ENCODE data around the gene CDX1.

CDX1 gene

DNA sequence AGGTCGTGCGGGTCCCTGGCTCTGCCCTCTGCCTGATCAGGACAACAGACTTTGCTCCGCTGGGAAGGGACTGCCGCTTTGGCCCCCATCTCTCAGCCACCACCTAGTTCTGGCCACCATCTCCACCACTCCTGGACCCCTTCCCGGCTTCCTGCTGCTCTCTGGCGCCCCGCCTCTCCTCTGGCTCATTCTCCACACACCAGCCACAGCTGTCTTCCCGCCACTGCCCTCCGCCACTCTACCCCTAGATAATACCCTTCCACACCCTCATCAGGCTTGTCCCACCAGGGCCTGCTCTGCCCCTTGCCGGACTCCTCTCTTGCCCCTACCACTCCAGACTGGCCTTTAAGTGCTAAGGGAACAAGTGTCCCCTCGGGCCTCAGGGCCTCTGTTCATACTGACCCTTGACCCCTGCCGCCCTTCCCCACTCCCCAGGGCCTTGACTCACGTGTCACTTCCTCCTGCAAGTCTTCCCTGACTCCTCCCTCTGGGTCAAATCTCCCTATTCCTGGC lies 3.0 kb upstream of the CDX1 start:
- DNase-seq = no peak

DNA sequence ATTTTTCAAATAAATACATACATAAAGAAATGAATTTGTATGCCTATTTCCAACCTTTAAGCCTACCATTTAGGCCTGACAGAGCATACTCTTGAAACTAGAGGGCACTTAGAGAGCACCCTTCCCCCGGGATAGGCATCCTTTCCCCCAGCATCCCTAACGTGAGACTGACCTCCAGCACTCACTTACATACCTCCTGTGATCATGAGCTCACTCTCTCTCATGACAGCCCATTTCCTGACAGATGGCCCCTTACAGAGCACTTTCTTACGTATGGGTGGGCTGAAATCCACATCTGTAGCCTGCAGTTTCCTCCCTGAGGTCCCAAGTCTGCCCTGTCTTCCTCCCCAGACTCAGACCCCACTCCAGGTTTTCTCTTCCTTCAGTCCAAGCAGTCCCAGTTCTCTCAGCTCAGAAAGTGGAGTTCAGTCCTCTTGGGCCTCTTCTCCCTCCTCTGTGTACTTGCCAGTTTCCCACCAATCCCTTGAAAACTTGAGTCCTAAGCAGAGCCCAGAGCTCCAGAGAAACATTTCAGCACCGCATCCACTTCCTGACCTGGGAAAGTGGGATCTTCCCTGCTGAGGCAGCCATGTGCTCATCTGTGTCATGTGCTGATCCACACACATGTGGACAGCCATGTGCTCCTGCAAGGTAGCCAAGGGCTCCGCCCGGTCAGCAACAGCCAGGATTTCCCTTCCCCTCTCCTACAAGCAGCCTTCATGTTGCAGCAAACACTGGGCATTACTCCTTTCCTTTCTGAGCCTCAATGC lies 2.2 kb upstream of the CDX1 start:
- DNase-seq = no peak

DNA sequence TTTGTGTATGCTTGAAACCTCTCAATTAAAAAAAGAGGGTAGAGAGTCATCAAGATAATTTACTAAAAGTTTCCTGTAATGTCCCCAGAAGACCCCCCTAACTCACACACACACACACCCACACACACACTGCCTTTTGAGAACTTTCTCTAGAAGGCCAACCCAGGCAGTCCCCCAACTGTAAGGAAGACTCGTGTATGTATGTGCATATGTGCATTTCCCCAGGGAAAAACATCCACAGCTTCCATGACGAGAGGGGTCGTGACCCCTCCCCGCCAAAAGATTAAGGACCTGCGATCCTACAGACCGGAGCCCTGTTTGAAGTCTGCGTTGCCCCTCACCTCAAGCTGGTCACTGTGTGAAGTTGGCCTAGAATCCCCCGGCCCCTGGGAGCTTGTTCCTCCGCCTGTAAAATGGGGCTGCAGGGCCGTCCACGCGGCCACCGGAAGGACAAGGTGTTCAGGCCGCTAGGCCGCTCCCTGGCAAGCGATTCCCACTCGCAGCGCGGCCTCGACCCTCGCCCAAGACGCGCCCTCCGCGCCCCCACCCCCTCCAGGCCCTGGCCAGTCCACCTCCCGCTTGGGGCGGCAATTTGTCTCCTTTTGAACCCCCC lies 435 bp upstream of the CDX1 start:
- DNase-seq = no peak

DNA sequence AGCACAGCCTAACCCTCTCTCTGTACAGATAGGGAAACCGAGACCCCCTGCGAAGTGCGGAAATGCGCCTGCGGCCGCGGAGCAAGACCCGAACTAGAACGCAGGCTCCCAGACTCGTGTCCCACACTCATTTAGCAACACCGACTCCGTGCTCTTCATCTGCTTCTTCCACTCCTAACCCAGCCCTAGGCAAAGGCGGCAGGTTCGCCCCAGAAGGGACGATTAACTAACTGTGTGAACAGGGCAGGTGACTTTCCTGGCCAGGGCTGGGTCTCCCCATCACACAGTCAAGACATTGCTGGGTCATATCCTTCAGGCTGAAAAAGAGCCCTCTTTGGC lies 903 bp downstream of the CDX1 start:
- DNase-seq = no peak

DNA sequence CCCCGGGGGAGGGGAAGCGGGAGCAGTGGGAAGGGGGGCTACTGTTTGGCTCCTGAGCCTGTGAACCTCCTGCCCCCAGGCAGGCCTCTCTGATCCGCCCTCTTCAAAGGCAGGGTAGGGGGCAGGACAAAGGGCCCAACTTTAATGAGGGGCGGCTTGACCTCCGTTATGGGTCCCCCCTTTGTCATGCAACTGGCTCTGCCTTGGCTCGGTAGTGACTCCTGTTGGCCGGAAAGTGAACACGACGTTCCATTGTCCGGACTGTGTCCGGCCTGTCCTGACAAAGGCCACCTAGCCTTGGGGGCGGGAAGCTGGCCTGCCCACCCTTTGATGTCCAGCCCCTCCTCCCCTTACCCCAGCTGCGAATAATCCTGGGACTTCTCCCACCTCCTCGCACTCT lies 1.3 kb downstream of the CDX1 start:
- DNase-seq = no peak

DNA sequence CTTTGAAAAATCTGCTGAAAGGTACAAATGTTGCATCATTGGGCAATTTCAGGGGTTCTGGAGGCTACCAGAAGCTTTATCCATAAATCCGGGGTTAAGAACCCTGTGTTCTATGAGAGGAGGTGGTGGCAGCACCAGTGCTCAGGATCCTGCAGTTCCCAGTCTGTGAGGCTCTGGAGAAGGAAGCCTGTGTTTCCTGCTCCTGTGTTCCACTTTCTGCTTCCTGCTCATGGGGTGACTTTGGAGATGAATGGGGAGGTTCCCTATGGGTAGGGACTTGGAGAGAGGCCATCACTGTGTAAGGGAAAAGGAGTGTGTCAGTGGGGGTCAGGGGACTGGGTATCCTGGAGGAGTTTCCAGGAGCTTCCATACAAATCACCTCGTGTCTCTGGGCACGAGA lies 2.3 kb downstream of the CDX1 start:
- no peak for DNase-seq

DNA sequence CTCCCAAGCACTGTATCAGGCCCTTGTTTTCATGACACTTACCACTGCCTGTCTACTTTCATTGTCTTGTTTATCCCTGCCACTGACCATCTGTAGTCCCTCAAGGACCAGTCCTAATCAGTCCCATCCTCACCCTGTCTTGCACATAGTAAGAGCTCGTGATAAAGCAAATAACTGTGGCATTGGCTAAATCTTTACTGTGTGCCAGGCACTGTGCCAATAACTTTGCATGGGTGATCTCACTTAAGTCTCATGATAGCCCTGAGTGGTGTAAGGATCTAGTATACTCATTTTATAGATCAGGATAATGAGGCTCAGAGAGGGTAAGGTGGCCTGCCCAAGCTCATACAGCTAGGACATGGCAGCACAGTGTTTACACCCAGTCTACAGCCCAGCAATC lies 5.6 kb downstream of the CDX1 start:
- peak; percentile 70 for DNase-seq

DNA sequence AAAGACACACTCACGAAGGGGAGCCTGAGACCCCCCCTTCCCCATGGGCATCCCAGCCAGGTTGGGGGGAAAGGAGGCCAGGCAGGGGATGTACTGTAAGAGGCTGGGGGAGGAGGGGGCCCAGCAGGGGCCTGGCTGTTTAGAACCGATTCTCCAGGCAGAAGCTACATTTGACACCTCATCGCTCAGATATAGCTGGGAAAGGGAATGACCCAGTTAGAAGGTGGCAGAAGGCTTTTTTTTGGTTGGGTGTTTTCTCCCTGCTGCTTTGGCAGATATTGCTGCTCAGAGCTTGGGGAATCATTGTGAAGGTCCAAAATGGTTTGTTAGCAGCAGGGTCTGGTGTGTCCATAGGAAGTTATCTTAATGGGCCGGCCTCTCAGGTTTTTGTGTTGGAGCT lies 6.0 kb downstream of the CDX1 start:
- DNase-seq = no peak

DNA sequence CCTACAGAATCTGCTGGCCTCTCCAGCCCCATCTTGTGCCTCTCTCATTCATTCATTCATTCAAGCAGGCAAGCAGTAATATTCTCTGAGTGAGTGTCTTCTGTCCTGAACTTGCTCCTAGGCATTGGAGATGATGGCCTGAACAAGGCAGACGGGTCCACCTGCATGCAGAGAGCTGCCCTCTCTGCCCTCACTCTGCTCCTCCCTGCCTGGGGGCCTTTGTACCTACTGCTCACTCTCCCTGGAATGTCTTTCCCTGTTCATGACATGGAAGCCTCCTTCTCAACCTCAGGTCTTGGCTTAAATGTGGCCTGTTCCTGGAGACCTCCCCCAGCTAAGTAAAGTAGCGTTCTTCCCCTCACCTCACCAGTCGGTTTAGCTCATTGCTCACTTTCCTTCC lies 6.6 kb downstream of the CDX1 start:
- DNase-seq = no peak

DNA sequence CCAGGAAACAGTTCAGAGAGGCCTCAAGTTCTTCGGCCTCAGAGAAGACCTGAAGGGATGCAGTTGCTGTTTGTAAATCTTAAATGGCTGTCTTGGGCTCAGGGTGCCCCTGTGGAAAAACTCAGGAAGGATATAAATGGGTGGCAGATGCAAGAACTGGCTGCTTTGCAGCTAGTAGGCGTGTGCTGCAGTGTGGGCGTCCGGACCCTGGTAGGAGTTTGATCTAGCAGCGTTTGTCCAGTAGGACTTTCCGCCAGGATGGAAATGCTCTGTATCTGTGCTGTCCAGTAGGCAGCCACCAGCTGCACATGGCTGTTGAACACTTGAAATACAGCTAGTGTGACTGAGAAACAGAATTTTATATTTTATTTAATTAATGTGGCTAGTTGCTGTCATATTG lies 7.7 kb downstream of the CDX1 start:
- DNase-seq = no peak

DNA sequence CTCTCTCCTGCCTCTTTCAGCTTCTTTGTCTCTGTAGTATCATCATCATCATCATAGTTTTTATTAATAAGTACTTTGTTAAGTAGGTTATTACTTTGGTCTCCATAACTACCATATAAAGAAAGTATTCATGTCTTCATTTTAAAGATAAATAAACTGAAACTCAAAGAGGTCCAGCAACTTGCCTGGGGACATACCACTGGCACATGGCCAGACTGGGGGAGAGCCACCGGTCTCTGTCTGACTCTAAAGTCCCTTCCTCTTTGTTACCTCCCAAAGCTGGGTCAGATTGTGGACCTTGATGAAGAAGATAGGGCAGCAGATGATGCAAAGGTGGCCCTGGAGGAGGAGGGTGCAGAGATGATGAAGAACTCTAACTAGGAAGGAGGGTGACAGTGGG lies 8.5 kb downstream of the CDX1 start:
- no peak for DNase-seq

DNA sequence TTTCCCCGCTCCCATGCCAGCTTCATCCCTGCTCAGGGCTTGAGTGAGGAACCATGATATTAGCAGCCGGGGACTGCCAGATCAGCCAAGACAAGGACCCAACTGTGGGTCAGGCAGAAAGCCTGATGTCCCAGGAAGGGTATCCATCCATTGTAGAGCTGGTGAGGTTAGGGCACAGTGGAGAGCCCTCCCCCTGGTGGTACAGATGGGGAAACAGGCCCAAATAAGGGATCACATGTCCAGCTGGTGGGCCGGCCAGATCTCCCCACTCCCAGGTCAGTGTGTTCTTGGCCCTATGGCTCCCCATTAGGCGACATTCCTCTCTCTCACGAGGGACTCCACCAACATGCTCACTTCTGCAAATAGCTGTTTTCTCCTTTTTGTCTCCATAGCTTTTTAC lies 9.0 kb downstream of the CDX1 start:
- peak; percentile 64 for DNase-seq

DNA sequence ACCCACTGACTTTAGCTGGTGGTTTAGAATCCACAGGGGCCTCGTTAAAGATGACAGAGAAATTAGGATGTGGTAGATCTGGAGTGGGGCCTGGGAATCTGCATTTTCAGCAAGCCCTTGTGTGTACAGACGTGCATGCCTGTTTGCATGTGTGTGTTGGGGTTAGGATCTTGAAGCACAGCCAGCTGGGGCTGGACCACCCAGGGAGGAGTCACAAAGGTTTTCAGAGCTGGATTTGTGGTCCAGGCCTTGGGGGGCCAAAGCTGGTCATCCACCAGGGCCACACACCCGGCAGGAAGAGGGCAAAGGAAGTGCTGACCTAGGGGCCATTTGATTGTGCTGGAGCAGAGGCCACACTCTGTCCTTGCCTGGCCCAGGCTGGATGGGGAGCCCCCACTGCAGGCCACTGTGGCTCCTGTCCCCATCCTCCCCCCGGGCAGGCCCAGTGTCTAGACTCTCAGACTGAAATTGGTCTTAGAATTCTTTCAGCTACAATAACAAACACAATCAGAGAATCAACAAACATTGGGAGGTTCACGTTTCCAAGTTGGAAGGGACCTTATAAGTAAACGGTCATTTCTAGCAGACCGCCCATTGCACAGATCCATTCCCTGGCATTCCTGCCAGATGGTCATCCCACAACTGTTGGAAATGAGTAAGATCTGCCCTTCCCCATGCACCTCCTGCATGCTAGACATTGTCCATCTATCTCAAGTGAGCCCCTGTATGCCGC lies 10.3 kb downstream of the CDX1 start:
- no peak for DNase-seq

DNA sequence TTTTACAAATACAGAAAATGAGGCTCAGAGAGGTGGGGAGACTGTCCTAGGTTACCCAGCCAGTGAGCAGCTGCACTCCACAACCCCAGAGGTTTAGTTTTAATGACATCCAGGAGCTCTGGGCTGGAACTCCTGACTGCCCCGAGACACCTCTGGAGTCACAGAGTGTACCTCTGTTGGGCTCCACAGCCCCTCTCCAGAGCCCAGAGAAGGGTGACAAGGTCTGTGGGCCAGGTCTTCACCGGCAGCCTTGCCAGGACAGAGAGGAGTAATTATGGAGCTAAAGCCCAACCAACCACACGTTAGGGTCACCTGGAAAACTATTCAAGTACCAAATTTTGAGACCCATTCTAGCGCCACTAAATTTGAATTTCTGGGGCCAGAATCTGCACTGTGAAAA lies 11.1 kb downstream of the CDX1 start:
- DNase-seq = no peak

DNA sequence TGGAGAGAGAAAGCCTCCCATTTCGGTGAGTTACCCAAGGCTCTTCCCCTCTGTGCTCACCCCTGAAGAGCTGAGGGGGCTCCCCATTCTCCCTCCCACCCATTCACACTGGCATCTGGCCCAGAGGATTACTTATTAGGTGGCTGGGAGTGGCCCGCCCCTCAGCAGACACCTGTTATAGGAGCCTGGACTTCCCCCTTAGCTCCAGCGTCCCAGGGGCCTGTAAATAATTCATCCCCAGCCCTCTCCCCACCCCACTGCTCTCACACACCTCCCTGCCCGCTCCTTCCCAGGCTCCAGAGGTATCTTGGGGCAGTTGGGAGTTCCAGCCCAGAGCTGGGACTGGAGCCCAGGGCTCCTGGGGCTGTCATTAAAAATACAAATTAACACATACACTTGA lies 11.7 kb downstream of the CDX1 start:
- no peak for DNase-seq

DNA sequence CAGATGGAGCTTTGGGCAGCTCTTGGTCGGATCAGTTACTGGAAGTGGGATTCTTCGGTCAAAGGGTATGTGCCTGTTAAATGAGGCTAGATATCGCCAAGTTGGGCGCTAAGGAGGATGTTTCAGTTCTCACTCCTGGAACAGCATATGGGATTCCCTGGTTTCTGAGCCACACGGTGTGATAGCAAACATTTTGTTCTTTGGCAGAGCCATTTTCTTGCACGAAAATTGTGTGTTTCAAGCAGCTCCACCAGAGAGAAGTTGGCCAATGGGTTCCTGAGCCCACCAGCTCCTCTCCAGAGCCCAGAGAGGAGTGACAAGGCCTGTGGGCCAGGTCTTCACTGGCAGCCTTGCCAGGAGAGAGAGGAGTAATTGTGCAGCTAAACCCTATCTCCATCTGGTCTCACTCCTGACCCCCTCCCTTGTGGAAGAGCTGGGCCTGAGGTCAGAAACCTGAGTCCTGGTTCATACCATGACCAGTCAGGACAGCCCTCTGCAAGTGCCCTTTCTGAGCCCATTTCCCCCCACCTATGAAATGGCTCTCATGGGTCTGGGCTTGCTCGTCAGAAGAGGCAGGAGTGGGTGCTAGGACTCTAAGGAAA lies 12.5 kb downstream of the CDX1 start:
- DNase-seq = no peak

DNA sequence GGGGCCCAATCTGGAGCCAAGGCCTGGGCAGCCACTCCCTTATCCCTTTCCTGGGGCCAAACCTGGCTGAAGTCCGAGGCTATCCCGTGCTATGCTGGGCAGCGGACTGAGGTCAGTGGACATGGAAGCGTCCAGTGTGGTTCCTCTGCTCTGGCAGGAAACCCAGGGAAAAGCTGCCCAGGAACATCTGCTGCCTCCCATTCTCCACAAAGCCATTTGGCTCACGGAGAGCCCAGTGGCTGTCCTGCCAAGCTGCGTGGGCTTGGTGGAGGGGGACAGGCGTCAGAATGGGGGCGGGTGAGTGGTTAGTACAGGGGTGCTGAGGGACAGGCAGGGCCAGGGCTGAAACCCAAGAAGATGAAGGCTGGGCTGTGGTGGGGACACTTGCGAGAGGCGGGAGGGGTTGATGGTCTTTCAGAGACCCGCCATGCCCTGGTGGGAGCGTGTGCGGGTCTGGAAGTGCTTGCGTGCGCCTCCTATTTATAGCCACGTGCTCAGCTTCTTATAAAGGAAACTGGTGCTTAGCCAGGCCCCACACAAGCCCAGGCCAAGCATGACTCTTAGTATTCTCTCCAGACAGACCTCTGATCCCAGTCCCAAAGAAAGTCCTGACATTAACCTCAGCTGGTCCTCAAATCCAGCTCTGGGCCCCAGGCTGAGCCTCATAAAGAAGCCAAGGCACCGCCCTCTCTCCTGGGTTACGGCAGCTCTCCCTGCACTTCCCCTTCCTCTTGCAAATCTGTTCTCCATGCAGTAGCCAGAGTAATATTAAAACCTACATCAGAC lies 13.9 kb downstream of the CDX1 start:
- no peak for DNase-seq

DNA sequence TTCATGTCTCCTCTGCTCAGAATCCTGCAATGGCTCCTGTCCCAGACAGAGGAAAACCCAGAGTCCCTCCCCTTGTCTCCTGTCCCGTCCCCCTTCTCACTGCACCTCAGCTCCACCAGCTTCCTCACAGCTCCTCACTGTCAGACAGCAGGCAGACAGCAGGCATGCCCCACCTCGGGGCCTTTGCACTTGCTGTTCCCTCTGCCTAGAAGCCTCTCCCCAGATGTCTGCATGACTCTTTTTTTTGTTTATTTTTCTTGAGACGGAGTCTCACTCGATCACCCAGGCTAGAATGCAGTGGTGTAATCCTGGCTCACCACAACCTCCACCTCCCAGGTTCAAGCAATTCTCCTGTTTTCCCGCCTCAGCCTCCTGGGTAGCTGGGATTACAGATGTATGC lies 14.4 kb downstream of the CDX1 start:
- DNase-seq = no peak

DNA sequence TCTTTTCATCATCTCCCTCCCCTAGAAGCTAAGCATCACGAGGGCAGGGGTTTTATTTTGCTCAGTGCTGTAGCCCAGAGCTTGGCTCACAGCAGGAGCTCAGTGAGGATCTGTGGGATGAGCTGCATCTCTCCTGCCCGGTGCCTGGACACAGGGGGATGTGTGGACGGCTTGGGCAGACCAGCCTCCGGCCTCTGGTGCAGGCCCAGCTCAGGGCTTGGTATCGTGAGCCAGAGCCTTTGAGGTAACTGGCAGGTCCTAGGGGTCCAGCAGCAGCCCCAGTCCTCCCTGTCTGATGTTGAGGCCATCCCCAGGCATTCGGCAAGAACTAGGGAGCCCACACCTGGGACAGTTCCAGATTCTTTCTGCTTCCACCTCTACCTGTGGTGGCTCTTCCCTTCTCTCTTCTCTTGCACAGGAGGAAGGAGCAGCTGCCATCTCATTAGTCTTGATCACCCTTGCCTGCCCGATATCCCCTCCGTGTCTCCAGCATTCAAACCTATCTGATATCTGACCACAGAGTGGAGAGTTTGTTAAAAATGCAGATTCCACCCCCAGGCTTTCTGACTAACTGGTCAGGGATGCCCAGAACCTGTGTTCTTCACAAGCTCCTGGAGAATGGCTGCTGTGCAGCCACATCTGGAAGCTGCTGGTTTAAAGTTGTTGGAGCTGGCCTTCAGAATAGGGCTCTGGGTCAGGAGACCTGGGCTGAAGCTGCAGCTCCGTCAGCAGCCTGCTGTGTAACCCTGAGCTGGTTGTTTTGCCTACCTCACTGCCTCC lies 15.4 kb downstream of the CDX1 start:
- DNase-seq = no peak

DNA sequence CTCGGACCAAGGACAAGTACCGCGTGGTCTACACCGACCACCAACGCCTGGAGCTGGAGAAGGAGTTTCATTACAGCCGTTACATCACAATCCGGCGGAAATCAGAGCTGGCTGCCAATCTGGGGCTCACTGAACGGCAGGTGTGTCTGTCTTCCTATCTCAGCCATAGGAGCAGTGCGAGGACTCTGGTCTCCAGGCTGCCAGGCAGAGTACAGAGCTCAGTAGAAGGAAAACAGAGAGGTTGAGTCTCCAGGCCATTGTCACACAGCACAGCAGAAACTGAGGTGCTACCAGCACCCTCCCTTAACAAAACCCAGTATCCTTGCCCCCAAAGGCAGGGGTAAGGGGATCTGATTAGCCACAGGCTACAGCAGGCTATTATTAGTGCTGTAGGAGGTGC lies 16.2 kb downstream of the CDX1 start:
- DNase-seq = no peak

DNA sequence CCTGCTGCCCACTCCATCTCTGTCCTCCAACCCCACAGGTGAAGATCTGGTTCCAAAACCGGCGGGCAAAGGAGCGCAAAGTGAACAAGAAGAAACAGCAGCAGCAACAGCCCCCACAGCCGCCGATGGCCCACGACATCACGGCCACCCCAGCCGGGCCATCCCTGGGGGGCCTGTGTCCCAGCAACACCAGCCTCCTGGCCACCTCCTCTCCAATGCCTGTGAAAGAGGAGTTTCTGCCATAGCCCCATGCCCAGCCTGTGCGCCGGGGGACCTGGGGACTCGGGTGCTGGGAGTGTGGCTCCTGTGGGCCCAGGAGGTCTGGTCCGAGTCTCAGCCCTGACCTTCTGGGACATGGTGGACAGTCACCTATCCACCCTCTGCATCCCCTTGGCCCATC lies 16.9 kb downstream of the CDX1 start:
- no peak for DNase-seq

DNA sequence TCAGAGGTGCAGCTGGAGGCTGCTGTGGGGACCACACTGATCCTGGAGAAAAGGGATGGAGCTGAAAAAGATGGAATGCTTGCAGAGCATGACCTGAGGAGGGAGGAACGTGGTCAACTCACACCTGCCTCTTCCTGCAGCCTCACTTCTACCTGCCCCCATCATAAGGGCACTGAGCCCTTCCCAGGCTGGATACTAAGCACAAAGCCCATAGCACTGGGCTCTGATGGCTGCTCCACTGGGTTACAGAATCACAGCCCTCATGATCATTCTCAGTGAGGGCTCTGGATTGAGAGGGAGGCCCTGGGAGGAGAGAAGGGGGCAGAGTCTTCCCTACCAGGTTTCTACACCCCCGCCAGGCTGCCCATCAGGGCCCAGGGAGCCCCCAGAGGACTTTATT lies 17.4 kb downstream of the CDX1 start:
- no peak for DNase-seq

Data from hematopoietic multipotent progenitor cell treated with erythropoietin and hydrocortisone succinate and interleukin-3 and kit ligand, for 6 days (in vitro differentiated cells).